Stimulated activated naive B cell treated with anti-CD40 and anti-IgM and Interleukin-4, amounts not matched to agents 10 μg/mL and 1 μg/mL and 100 μg/mL, for 72 hours (primary cell): ENCODE measurements around the gene GCAT.
"Not testable (repeated sequence)": the region's sequence is repeated elsewhere in the genome, so short reads cannot be mapped to it uniquely, and the experiment has no call there.

ENCODE experiments used
- ATAC-seq, 2 donors: fragments of 150-1000 bp; cut with Tn5 transposase; replicated peaks; 2 replicates each; pipeline ENCODE4 v1.10.0; 2021; ENCODE audit warnings: moderate library complexity in 1 of 2
- DNase-seq: peaks from one replicate; pipeline ENCODE4 v3.0.0; 2021
- H3K27ac Mint-ChIP-seq: one replicate; pipeline ENCODE4 v1.8.0; 2022; ENCODE audit warnings: mild to moderate bottlenecking, mixed read lengths
- H3K27me3 Mint-ChIP-seq, 2 donors: one replicate each; pipeline ENCODE4 v1.8.0; 2022; ENCODE audit warnings: mixed read lengths in 2 of 2
- H3K36me3 Mint-ChIP-seq, 2 donors: one replicate each; pipeline ENCODE4 v1.8.0; 2022; ENCODE audit warnings: mixed read lengths in 2 of 2, mild to moderate bottlenecking in 1 of 2
- H3K4me1 Mint-ChIP-seq, 2 donors: one replicate each; pipeline ENCODE4 v1.8.0; 2022; ENCODE audit warnings: mixed read lengths in 2 of 2, mild to moderate bottlenecking in 1 of 2
- H3K4me3 Mint-ChIP-seq, 2 donors: one replicate each; pipeline ENCODE4 v1.8.0; 2022; ENCODE audit warnings: mild to moderate bottlenecking in 2 of 2, mixed read lengths in 2 of 2, moderate library complexity in 1 of 2
- H3K9me3 Mint-ChIP-seq, 2 donors: one replicate each; pipeline ENCODE4 v1.8.0; 2022; ENCODE audit warnings: mixed read lengths in 2 of 2, mild to moderate bottlenecking in 1 of 2

The GCAT gene

DNA sequence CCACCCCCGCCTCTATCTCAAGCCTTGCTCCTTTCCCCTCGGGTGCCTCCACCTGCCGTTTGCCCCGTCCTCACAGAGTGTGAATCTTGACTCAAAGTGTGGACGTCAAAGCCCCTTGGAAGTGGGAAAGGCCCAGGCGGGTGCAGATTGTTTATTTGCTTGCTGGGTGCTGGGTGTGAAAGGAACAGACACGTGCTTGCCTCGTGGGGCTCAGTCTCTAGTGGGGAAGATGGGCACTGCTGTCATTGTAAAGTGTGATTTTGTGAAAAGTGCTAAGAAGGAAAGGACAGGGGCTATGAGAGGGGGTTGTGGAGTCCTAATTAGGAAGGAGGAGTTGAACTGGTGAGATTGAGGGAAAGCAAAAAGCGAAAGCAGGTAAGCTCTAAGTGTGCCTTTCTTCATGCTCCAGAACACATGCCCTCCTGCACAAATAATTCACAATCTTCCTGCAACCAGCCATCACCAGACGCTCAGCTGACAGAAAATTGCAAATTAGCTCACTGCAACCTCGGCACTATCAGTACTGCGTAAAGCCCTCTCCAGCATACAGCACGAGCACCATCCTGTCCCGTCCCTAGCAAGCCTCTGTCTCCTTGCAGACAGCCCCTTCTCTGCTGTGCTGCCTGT is 9.7 kb upstream of the GCAT start:
- peaks cover 6 to 10% of the 10 kb centered on the region in 2 donors for H3K4me1 Mint-ChIP-seq
- H3K27me3 Mint-ChIP-seq = peaks cover 17 to 23% of the 10 kb centered on the region in 2 donors
- no peaks in the 10 kb centered on the region for H3K36me3 Mint-ChIP-seq
- DNase-seq (no peak), ATAC-seq (no peak)
- no peak overlapping the region for H3K4me3 Mint-ChIP-seq
- no peaks in the 10 kb centered on the region for H3K9me3 Mint-ChIP-seq
- peak overlapping the region; percentile 20 for H3K27ac Mint-ChIP-seq

DNA sequence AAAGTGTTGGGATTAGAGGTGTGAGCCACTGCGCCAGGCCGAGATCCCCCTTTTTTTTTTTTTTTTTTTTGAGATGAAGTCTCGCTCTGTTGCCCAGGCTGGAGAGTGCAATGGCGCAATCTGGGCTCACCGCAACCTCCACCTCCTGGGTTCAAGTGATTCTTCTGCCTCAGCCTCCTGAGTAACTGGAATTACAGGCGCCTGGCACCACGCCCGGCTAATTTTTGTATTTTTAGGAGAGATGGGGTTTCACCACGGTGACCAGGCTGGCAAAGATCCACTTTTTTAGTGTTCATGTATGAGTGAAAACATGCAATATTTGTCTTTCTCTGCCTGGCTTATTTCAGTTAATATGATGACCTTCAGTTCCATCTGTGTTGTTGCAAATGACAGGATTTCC is 7.8 kb upstream of the GCAT start:
- not testable (repeated sequence) for H3K36me3 Mint-ChIP-seq, H3K4me3 Mint-ChIP-seq, H3K27ac Mint-ChIP-seq, DNase-seq, H3K9me3 Mint-ChIP-seq, ATAC-seq
- H3K4me1 Mint-ChIP-seq = peaks cover 16 to 25% of the 10 kb centered on the region in 2 donors
- peaks cover 35 to 37% of the 10 kb centered on the region in 2 donors for H3K27me3 Mint-ChIP-seq

DNA sequence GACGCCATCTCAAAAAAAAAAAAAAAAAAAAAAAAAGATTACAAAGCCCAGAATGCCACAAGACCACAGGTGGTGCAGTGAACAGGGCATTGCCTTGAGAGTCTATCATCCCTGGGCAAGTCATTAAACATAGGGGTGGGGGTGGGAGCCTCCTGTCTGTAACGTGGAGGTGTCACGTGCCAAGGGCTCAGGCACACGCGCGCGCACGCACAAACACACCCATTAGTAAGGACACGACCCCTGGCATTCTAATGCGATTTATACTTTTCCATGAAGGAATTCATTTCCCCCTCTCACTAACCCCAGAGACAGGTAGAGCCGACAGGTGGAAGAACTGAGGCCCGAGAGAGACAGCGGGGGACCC is 5.8 kb upstream of the GCAT start:
- H3K36me3 Mint-ChIP-seq = peaks cover 0 to 4% of the 10 kb centered on the region in 2 donors
- H3K4me1 Mint-ChIP-seq = peaks cover 25 to 43% of the 10 kb centered on the region in 2 donors
- H3K27ac Mint-ChIP-seq = no peak overlapping the region
- ATAC-seq (no peak), DNase-seq (no peak)
- peak overlapping the region; percentile 70 to 71 for H3K4me3 Mint-ChIP-seq
- peaks cover 47 to 54% of the 10 kb centered on the region in 2 donors for H3K27me3 Mint-ChIP-seq
- H3K9me3 Mint-ChIP-seq = no peaks in the 10 kb centered on the region

DNA sequence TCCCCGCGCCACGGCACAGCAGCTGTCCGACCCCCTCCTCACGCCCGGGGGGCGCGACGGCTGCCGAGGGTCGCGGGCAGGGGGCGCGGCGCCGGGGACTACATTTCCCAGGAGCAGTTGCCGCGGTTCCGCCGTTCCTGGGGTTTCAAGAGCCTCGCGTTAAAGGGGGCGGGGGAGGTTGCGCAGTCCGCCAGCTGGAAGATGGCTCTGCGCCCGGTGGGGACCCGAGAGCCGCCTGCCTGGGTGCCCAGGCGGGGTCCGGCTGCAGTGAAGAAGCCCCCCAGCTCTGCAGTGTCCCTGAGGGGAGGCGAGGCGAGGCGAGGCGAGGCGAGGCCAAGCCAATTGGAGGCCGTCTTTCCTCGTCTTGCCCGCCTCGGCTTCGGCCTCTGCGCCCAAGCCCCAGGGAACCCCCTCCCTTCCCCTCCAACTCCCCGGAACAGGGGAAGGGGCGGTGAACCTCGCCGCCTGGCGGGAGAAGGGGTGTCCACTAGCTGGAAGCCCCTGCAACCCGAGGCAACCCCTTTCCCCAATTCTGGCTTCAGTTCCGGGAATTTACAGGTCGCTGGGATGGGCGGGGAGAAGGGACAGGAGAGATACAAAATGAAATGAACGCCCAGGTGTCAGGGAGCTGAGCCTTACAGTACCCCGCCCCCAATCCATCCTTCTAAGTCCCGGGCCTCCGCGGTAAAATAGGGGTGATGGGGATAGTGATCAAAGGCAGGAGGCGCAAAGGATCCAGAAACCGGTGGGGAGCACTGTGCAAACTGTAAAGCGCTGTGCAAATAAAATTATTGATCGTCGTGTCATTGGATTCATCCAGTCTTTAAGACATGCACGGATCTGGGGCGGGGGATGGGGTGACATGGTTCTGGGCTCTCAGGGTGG is 5.2 kb upstream of the GCAT start:
- DNase-seq = no peak
- no peak for ATAC-seq
- Mint-ChIP-seq H3K27me3 (peaks cover 48 to 59% of the 10 kb centered on the region in 2 donors), H3K36me3 (peaks cover 0 to 4% of the 10 kb centered on the region in 2 donors), H3K4me3 (peak overlapping the region; percentile 70 to 76), H3K4me1 (peaks cover 26 to 49% of the 10 kb centered on the region in 2 donors), H3K9me3 (no peaks in the 10 kb centered on the region), H3K27ac (peak overlapping the region; percentile 31)

DNA sequence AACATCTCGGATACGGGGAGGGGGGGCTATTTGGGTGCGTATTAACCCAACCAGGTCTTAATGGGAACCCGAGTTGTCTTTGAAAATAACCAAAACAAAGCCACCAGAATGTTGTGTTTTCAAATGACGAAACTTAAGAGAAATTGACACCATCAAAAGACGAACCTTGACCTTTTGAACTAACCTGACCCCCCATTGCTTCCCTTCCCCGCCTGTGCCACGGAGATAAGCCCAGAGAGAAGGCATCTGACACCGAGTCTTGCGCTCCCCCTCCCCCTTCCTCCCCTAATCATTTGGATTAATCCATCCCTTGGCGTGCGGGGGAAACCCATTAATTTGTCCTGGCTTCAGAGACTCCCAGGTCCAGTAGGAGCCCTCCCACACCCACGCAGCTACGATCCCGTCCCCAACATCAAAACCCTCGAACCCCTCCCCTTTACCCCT is 4.5 kb upstream of the GCAT start:
- H3K4me1 Mint-ChIP-seq = peaks cover 28 to 52% of the 10 kb centered on the region in 2 donors
- no peaks in the 10 kb centered on the region for H3K9me3 Mint-ChIP-seq
- peaks cover 0 to 4% of the 10 kb centered on the region in 2 donors for H3K36me3 Mint-ChIP-seq
- no peak for ATAC-seq
- no peak for DNase-seq
- H3K27me3 Mint-ChIP-seq = peaks cover 46 to 65% of the 10 kb centered on the region in 2 donors
- peak overlapping the region; percentile 60 to 76 for H3K4me3 Mint-ChIP-seq
- no peak overlapping the region for H3K27ac Mint-ChIP-seq

DNA sequence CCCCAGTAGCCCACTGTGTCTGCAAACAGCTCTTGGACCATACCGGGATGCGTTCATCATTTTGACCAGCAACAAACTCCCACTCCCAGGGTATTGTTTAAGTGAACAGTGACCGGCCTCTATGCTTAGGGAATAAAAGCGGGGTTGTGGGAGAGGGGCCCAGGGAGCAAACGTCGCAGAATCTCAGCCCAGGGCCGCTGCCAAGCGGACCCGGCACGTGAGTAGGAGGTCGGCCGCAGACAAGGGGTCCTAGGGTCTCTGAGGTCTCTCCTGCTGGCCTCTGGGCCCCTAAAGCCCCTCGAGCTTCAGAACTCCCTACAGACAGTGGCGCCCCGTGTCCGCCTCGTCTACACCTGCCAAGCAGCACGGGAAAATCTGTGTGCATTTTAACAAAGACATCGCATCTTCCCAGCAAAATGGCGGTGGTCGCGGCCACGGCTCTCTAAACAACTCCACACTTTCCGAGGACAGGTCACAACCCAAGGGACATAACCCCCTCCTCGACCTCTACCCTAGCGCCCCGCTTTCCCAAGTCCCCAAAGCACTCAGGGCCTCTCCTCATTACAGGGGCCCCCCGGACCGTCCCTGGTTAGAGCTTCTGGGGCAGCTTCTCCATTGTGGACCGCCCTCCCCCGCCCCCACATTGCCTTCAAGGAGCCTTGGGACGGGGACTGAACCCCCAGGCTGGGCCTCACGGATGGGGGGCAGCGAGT is 3.9 kb upstream of the GCAT start:
- DNase-seq (no peak), ATAC-seq (no peak)
- H3K4me3 Mint-ChIP-seq = peak overlapping the region; percentile 73 to 79
- H3K9me3 Mint-ChIP-seq = no peaks in the 10 kb centered on the region
- peaks cover 0 to 4% of the 10 kb centered on the region in 2 donors for H3K36me3 Mint-ChIP-seq
- peaks cover 29 to 58% of the 10 kb centered on the region in 2 donors for H3K4me1 Mint-ChIP-seq
- H3K27me3 Mint-ChIP-seq = peaks cover 51 to 71% of the 10 kb centered on the region in 2 donors
- H3K27ac Mint-ChIP-seq = peak overlapping the region; percentile 85

DNA sequence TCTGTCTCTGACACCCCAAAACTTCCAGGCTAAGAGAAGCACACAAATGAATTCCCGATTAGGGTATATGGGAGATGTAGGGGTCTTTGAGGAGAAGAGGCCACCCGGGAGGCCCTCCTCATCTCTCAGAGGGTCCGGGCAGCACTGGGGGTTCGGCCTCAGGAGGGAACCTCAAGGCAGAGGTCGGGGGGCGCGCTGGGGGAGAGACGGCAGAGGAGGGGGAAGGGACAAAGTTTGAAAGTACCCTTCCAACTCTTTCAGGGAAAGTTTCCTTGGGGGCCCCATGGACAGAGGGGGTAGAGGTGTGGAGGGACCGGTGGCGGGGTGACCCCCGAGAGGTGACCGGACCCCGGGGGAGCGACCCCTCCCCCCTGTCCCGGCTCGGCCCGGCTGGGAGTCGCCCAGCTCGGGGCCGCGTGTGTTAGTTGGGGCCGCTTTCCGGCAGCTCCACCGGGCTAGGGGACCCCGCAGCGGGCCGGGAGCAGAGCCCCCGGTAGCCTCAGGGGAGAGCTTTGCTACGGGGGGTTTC is 3.3 kb upstream of the GCAT start:
- Mint-ChIP-seq H3K9me3 (no peaks in the 10 kb centered on the region), H3K27me3 (peaks cover 52 to 77% of the 10 kb centered on the region in 2 donors), H3K27ac (peak overlapping the region; percentile 85), H3K4me1 (peaks cover 29 to 58% of the 10 kb centered on the region in 2 donors), H3K36me3 (peaks cover 0 to 4% of the 10 kb centered on the region in 2 donors), H3K4me3 (peak overlapping the region; percentile 73 to 79)
- ATAC-seq = no peak
- DNase-seq = no peak

DNA sequence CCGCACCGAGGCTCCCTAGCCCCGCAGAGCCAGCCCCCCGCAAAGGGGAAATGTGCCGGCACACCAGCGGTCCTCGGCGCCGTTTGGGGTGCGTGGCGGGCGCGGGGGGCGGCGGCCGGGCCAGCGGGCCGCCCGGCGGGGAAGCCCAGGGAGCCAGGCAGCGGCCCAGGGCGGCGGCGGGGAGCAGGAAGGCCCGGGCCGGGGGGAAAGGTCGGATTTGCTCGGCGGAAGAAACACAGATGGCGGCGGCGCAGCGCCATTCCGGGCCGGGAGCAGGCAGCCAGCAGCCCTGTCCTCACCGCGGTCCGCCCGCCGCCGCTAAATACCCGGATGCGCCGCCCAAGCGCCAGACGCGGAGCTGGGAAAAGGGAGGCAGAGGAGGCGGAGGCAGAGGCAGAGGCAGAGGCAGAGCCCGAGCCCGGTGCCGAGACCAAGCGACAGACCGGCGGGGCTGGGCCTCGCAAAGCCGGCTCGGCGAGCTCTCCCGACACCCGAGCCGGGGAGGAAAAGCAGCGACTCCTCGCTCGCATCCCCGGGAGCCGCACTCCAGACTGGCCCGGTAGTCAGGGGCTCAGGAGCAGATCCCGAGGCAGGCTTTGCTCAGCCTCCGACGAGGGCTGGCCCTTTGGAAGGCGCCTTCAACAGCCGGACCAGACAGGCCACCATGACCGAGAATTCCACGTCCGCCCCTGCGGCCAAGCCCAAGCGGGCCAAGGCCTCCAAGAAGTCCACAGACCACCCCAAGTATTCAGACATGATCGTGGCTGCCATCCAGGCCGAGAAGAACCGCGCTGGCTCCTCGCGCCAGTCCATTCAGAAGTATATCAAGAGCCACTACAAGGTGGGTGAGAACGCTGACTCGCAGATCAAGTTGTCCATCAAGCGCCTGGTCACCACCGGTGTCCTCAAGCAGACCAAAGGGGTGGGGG is 2.6 kb upstream of the GCAT start:
- Mint-ChIP-seq H3K9me3 (no peaks in the 10 kb centered on the region), H3K27ac (peak overlapping the region; percentile 84), H3K27me3 (peaks cover 55 to 82% of the 10 kb centered on the region in 2 donors), H3K4me1 (peaks cover 29 to 58% of the 10 kb centered on the region in 2 donors), H3K4me3 (peak overlapping the region; percentile 78 to 79), H3K36me3 (peaks cover 0 to 4% of the 10 kb centered on the region in 2 donors)
- DNase-seq = peak; percentile 48
- peak; percentile 43 to 44 for ATAC-seq

DNA sequence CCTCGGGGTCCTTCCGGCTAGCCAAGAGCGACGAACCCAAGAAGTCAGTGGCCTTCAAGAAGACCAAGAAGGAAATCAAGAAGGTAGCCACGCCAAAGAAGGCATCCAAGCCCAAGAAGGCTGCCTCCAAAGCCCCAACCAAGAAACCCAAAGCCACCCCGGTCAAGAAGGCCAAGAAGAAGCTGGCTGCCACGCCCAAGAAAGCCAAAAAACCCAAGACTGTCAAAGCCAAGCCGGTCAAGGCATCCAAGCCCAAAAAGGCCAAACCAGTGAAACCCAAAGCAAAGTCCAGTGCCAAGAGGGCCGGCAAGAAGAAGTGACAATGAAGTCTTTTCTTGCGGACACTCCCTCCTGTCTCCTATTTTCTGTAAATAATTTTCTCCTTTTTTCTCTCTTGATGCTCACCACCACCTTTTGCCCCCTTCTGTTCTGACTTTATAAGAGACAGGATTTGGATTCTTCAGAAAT is 1.9 kb upstream of the GCAT start:
- peaks cover 0 to 4% of the 10 kb centered on the region in 2 donors for H3K36me3 Mint-ChIP-seq
- H3K9me3 Mint-ChIP-seq = no peaks in the 10 kb centered on the region
- H3K27me3 Mint-ChIP-seq = peaks cover 52 to 76% of the 10 kb centered on the region in 2 donors
- DNase-seq (no peak), ATAC-seq (no peak)
- peak overlapping the region; percentile 84 for H3K27ac Mint-ChIP-seq
- H3K4me3 Mint-ChIP-seq = peak overlapping the region; percentile 78 to 79
- peaks cover 29 to 58% of the 10 kb centered on the region in 2 donors for H3K4me1 Mint-ChIP-seq

DNA sequence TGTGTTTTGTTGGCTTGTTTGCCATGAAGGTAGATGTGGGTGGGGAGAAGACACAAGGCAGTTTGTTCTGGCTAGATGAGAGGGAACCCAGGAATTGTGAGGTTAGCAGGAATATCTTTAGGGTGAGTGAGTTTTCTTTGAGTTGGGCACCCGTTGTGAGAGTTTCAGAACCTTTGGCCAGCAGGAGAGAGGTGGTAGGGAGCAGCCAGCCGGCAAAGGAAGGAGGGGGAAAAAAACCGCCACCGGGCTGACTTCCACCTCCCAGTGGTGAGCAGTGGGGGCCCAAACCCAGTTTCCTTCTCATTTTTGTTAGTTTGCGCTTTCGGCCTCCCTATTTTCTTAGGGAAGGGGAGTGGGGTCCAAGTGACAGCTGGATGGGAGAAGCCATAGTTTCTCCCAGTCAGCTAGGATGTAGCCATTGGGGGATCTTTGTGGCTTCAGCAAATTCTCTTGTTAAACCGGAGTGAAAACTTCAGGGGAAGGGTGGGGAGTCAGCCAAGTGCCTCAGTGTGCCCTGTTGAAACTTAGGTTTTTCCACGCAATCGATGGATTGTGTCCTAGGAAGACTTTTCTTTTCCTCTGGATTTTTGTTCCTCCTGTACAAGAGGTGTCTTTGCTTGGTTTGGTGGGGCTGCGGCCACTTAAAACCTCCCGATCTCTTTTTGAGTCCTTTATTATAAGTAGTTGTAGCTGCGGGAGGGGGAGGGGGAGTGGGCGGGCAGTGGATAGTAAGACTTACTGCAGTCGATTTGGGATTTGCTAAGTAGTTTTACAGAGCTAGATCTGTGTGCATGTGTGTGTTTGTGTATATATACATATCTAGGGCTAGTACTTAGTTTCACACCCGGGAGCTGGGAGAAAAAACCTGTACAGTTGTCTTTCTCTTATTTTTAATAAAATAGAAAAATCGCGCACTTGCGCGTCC is 1.1 kb upstream of the GCAT start:
- H3K36me3 Mint-ChIP-seq = peaks cover 0 to 4% of the 10 kb centered on the region in 2 donors
- H3K27me3 Mint-ChIP-seq = peaks cover 52 to 74% of the 10 kb centered on the region in 2 donors
- ATAC-seq (no peak), DNase-seq (no peak)
- peaks cover 29 to 58% of the 10 kb centered on the region in 2 donors for H3K4me1 Mint-ChIP-seq
- H3K27ac Mint-ChIP-seq = no peak overlapping the region
- peak overlapping the region; percentile 78 to 84 for H3K4me3 Mint-ChIP-seq
- H3K9me3 Mint-ChIP-seq = no peaks in the 10 kb centered on the region

DNA sequence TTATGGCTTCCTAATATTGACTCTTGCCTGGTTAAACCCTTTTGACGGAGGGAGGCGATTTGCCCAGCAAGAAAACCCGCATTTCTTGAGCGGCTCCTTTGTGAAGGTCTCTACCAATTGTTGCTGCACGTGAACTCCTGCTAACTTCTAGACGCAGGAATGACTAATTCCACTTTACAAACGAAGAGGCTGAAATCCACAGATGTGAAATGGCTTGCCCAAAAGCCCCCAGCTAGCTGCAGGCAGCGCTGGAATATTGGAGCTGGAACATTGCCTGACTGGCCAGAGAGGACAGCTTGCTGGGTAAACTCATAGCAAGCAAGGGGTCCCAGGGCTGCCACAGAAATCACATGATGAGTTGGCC is 542 bp downstream of the GCAT start:
- Mint-ChIP-seq H3K27ac (no peak overlapping the region), H3K36me3 (peaks cover 0 to 4% of the 10 kb centered on the region in 2 donors), H3K27me3 (peaks cover 49 to 80% of the 10 kb centered on the region in 2 donors), H3K4me1 (peaks cover 20 to 49% of the 10 kb centered on the region in 2 donors), H3K9me3 (no peaks in the 10 kb centered on the region), H3K4me3 (peak overlapping the region; percentile 78 to 84)
- ATAC-seq (no peak), DNase-seq (no peak)

DNA sequence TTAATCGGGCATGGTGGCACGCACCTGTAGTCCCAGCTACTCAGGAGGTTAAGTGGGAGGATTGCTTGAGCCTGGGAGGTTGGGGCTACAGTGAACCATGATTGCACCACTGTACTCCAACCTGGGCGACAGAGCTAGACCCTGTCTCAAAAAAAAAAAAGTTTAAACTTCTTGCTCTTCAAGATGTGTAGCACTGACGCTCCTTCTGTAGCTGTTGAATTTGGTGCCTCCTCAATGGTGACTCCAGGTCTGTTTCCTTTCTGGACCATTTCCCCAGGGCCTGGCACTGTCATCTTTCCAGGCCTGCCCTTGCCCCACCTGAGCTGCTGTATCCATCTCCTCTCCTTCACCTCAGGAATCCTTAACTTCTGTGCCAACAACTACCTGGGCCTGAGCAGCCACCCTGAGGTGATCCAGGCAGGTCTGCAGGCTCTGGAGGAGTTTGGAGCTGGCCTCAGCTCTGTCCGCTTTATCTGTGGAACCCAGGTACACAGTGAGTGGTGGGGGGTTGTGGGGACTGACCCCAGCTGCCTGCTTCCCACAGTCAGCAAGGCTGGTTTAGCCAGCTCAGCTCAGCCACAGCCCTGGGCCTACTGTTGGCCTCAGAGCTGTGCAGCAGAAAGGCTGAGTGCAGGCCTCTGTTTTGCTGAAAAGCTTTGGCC is 2.1 kb downstream of the GCAT start:
- ATAC-seq (no peak), DNase-seq (no peak)
- peak overlapping the region; percentile 37 for H3K27ac Mint-ChIP-seq
- H3K9me3 Mint-ChIP-seq = no peaks in the 10 kb centered on the region
- peaks cover 0 to 4% of the 10 kb centered on the region in 2 donors for H3K36me3 Mint-ChIP-seq
- no peak overlapping the region for H3K4me3 Mint-ChIP-seq
- peaks cover 14 to 37% of the 10 kb centered on the region in 2 donors for H3K4me1 Mint-ChIP-seq
- H3K27me3 Mint-ChIP-seq = peaks cover 38 to 70% of the 10 kb centered on the region in 2 donors
